Measurements from ENCODE around the gene SRSF1. TPM values are rescaled to one million over a fixed set of nuclear protein-coding genes. Genes with fewer than 3 reads are reported as not detected.

SRSF1 gene
- total RNA-seq, 2 experiments from 2014 or later = 531 to 582 TPM

DNA sequence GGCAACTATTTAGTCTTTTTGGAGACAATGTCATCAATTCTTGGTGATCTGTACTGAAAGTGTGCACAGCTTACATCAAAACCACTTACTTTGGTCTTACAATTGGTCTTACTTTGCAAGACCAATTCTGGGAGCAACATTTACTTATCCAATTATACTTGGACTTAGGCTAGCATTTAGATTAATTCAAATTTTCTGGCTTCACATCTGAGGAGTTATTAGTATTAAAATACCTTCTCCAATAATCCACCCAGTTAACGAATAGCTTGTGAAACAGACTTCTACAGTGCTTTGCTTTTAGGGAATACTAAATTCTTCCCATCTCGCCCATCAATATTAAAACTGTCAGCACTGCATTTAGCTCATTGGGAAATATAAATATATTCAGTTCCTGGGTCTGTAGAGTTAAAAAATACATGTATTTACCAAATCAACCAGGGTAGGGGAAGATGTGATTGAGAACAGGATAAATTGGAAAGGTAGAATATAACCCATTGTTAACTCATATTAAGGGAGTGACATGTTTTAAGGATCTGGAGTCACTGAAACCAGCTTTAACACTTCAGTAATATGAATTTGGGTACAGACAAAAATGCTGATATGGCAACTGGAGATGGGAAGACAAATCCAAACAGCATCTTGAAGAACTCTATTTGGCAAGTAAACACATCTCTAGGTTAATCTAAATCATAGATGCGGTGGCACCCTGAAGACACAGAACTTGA is 9.8 kb downstream of the SRSF1 start:
- DNase-seq (ENCODE audit: low spot score) = no peak
- no peak overlapping the region for H2AFZ ChIP-seq (ENCODE audit: low read length)
- peaks cover 37% of the 10 kb centered on the region; the same call in 1 of the 2 replicates for H3K79me2 ChIP-seq (ENCODE audit: insufficient read depth, low read depth, low read length)
- intact Hi-C loops (cut with micrococcal nuclease; ENCODE audit: unreplicated experiment) = no loop called here
- TF ChIP-seq, protein P1, sequence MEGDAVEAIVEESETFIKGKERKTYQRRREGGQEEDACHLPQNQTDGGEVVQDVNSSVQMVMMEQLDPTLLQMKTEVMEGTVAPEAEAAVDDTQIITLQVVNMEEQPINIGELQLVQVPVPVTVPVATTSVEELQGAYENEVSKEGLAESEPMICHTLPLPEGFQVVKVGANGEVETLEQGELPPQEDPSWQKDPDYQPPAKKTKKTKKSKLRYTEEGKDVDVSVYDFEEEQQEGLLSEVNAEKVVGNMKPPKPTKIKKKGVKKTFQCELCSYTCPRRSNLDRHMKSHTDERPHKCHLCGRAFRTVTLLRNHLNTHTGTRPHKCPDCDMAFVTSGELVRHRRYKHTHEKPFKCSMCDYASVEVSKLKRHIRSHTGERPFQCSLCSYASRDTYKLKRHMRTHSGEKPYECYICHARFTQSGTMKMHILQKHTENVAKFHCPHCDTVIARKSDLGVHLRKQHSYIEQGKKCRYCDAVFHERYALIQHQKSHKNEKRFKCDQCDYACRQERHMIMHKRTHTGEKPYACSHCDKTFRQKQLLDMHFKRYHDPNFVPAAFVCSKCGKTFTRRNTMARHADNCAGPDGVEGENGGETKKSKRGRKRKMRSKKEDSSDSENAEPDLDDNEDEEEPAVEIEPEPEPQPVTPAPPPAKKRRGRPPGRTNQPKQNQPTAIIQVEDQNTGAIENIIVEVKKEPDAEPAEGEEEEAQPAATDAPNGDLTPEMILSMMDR (conservative IDR thresholded peaks at IDR 0.05; ENCODE audit: low read length) = no peak
- no peak for TF ChIP-seq EZH2phosphoT487 (IDR thresholded peaks at IDR 0.05; ENCODE audit: borderline replicate concordance, low read depth, low read length)
- H3K4me3 ChIP-seq (ENCODE audit: low read depth, low read length, poor library complexity, severe bottlenecking) = no peak overlapping the region
- peaks cover 59% of the 10 kb centered on the region for H3K36me3 ChIP-seq (ENCODE audit: insufficient read depth, low read length)
- CTCF ChIA-PET (ENCODE audit: unreplicated experiment) = interaction anchor here (0.9 to 1.7 kb wide), 2 partner anchors 129 to 137 kb away, joined by 3 read pairs; no protein-coding TSS in a partner anchor
- H3K9me2 ChIP-seq (ENCODE audit: insufficient read depth, low read length) = no peaks in the 10 kb centered on the region
- POLR2A ChIA-PET = interaction anchor here (0.6 to 3.7 kb wide), 6 partner anchors 9 to 133 kb away, joined by 3 to 16 read pairs (median 4); partner anchors contain the start of genes SRSF1 and VEZF1
- H4K20me1 ChIP-seq (ENCODE audit: insufficient read depth, low read length) = peaks cover 54% of the 10 kb centered on the region
- H3K9me3 ChIP-seq (ENCODE audit: low read length) = no peaks in the 10 kb centered on the region
- no peak overlapping the region for H3K4me2 ChIP-seq (ENCODE audit: low read length)
- BruUV-seq (replicated peaks) = no TSS peak
- peaks cover 53% of the 10 kb centered on the region for H3K4me1 ChIP-seq (ENCODE audit: insufficient read depth, low read length, poor library complexity, severe bottlenecking)
- no peak overlapping the region for H3K27ac ChIP-seq (ENCODE audit: low read depth, low read length, poor library complexity, severe bottlenecking)

DNA sequence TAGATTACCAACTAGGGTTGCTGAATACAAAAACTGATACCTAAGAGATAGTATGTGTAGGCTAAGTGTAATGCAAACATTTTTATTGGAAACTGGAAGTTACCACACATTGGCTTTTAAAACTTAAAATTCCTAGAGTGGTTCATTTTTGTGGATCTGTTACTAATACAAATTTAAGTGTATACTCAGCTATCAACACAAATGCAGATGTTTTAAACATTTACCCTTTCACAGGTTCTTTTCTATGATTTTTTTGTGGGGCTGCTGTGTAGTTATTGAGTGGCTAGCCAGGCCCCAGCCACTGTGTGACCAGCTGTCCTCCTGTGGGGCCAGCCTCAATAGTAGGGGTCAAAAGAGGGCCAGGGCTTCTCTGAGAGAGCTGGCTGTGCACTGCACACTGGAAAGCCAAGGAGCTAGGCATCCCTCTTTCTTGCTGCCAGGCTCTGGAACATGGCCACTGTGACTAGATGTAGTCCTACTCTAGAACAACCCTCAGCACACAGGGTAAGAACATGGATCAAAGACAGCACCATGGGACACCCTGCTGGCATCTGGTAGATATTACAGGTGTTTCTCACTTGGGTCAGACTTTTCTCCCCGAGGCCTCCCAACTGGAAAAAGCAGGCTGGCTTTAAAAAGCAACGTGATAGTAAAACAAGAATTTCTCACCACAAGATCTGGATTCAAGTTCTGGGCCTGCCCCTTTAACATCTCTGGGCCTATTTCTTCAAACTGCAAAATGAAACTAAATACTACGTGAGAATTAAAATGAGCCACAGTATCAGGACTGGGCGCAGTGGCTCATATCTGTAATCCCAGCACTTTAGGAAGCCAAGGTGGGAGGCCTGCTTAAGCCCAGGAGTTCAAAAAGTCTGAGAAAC is 11.7 kb downstream of the SRSF1 start:
- Histone ChIP-seq H3K27ac (ENCODE audit: low read depth, low read length, poor library complexity, severe bottlenecking) (no peak overlapping the region), H3K9me2 (ENCODE audit: insufficient read depth, low read length) (no peaks in the 10 kb centered on the region), H4K20me1 (ENCODE audit: insufficient read depth, low read length) (peaks cover 41% of the 10 kb centered on the region), H3K36me3 (ENCODE audit: insufficient read depth, low read length) (peaks cover 40% of the 10 kb centered on the region), H3K4me2 (ENCODE audit: low read length) (peak overlapping the region; percentile 38; the same call in 1 of the 2 replicates), H3K9me3 (ENCODE audit: low read length) (no peaks in the 10 kb centered on the region), H3K79me2 (ENCODE audit: insufficient read depth, low read depth, low read length) (peaks cover 18% of the 10 kb centered on the region; the same call in 1 of the 2 replicates), H2AFZ (ENCODE audit: low read length) (no peak overlapping the region), H3K4me3 (ENCODE audit: low read depth, low read length, poor library complexity, severe bottlenecking) (no peak overlapping the region), H3K4me1 (ENCODE audit: insufficient read depth, low read length, poor library complexity, severe bottlenecking) (peaks cover 36% of the 10 kb centered on the region)
- TF ChIP-seq, protein P1 (conservative IDR thresholded peaks at IDR 0.05; ENCODE audit: low read length) = peak; percentile 78
- no peak for TF ChIP-seq EZH2phosphoT487 (IDR thresholded peaks at IDR 0.05; ENCODE audit: borderline replicate concordance, low read depth, low read length)
- CTCF ChIA-PET (ENCODE audit: unreplicated experiment) = no interaction called here
- intact Hi-C loops (cut with micrococcal nuclease; ENCODE audit: unreplicated experiment) = loop anchor here (1.0 to 2.0 kb wide), 3 partner anchors 103 to 137 kb away; no protein-coding TSS in a partner anchor
- DNase-seq (ENCODE audit: low spot score) = peak; percentile 77
- POLR2A ChIA-PET = interaction anchor here (0.5 to 2.6 kb wide), 6 partner anchors 12 to 138 kb away, joined by 3 to 16 read pairs (median 4); partner anchors contain the start of gene SRSF1
- no TSS peak for BruUV-seq (replicated peaks)
